Neural progenitor cell (in vitro differentiated cells): Measurements from ENCODE around the gene DDX5. TPM values are rescaled to one million over a fixed set of nuclear protein-coding genes. Genes with fewer than 3 reads are reported as not detected.

ENCODE experiments used
- DNase-seq: peaks from one replicate; pipeline ENCODE4 v3.0.0-alpha.2; 2016; ENCODE audit warnings: low spot score
- H2AFZ ChIP-seq: fragments of 200-600 bp; sonication (generic); replicated peaks from 2 replicates; pipeline ENCODE4 v1.6.1; 2016; ENCODE audit warnings: antibody characterized with exemption
- H3F3A ChIP-seq: fragments of 200-600 bp; sonication (generic); 2 replicates; pipeline ENCODE4 v1.6.1; 2016; ENCODE audit warnings: antibody characterized with exemption, low read depth
- H3K27ac ChIP-seq: fragments of 200-600 bp; sonication (generic); 2 replicates; pipeline ENCODE4 v1.5.1; 2016; ENCODE audit warnings: mild to moderate bottlenecking
- H3K27me3 ChIP-seq: fragments of 200-600 bp; sonication (generic); 2 replicates; pipeline ENCODE4 v1.6.1; 2016; ENCODE audit warnings: mild to moderate bottlenecking, moderate library complexity
- H3K36me3 ChIP-seq: fragments of 200-600 bp; sonication (generic); 2 replicates; pipeline ENCODE4 v1.5.1; 2016
- H3K4me1 ChIP-seq: fragments of 200-600 bp; sonication (generic); 2 replicates; pipeline ENCODE4 v1.6.1; 2016; ENCODE audit warnings: mixed run types
- H3K4me2 ChIP-seq: fragments of 200-600 bp; sonication (generic); 2 replicates; pipeline ENCODE4 v1.6.1; 2016
- H3K4me3 ChIP-seq: fragments of 200-600 bp; sonication (generic); 2 replicates; pipeline ENCODE4 v1.5.1; 2016
- H3K79me2 ChIP-seq: fragments of 200-600 bp; sonication (generic); 2 replicates; pipeline ENCODE4 v1.6.1; 2016; ENCODE audit warnings: low read depth
- H3K9ac ChIP-seq: fragments of 200-600 bp; sonication (generic); 2 replicates; pipeline ENCODE4 v1.6.1; 2016
- H3K9me3 ChIP-seq: fragments of 200-600 bp; sonication (generic); 2 replicates; pipeline ENCODE4 v1.5.1; 2016; ENCODE audit warnings: low read depth
- H4K20me1 ChIP-seq: fragments of 200-600 bp; sonication (generic); 2 replicates; pipeline ENCODE4 v1.6.1; 2016; ENCODE audit warnings: low read depth
- H3K27ac Mint-ChIP-seq: 3 replicates; pipeline ENCODE4 v1.8.0; 2021; ENCODE audit warnings: mixed read lengths
- H3K27me3 Mint-ChIP-seq: 2 replicates; pipeline ENCODE4 v1.8.0; 2022; ENCODE audit warnings: low read depth, mild to moderate bottlenecking, inconsistent platforms, moderate library complexity, mixed read lengths; ENCODE audit not compliant: insufficient read depth
- H3K36me3 Mint-ChIP-seq: 3 replicates; pipeline ENCODE4 v1.8.0; 2021; ENCODE audit warnings: mixed read lengths
- H3K4me1 Mint-ChIP-seq: 3 replicates; pipeline ENCODE4 v1.8.0; 2021; ENCODE audit warnings: mixed read lengths
- H3K4me3 Mint-ChIP-seq: 3 replicates; pipeline ENCODE4 v1.8.0; 2021; ENCODE audit warnings: mild to moderate bottlenecking, moderate library complexity, mixed read lengths
- H3K9me3 Mint-ChIP-seq: 3 replicates; pipeline ENCODE4 v1.8.0; 2020; ENCODE audit warnings: mixed read lengths
- EZH2 ChIP-seq: fragments of 200-600 bp; sonication (generic); IDR thresholded peaks from 2 replicates; pipeline ENCODE4 v1.6.1; 2017; ENCODE audit warnings: antibody characterized with exemption, mild to moderate bottlenecking, moderate library complexity
- EZH2phosphoT487 ChIP-seq: fragments of 200-600 bp; sonication (generic); IDR thresholded peaks from 2 replicates; pipeline ENCODE4 v1.6.1; 2017; ENCODE audit warnings: antibody characterized with exemption
- total RNA-seq: library from RNA; depleted of rRNA; stranded (reverse); fragments of >200 nt; gene quantifications from 2 replicates; pipeline ENCODE4 v1.2.3, GENCODE V29; 2015; ENCODE audit warnings: low replicate concordance
- TF ChIP-seq, protein P1 (sequence below): fragments of 200-600 bp; sonication (generic); IDR thresholded peaks from 2 replicates; pipeline ENCODE4 v1.5.1; 2017; ENCODE audit warnings: antibody characterized with exemption, mild to moderate bottlenecking

Gene DDX5
- total RNA-seq, 1 donor from 2014 or later, result 967 TPM

DNA sequence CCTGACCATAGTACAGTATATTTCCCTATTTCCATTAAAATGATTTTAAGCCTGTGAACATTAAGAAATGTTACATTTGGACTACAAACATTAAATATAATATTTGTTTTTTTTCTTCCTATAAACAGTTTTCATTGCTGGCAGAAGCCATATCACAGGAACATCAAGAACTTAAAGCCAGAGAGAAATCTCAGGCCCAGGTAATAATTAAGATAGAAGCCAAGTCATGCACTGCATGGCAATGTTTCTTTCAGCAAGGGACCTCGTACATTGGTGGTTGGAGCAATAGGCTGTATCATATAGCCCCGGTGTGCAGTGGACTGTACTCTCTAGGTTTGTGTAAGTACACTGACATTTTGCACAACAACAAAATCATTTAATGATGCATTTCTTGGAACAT lies 30.8 kb upstream of the DDX5 start:
- no peaks in the 10 kb centered on the region for H3K9me3 Mint-ChIP-seq
- H3K27me3 Mint-ChIP-seq, result peaks cover 2% of the 10 kb centered on the region
- H3K36me3 Mint-ChIP-seq, result peaks cover 31% of the 10 kb centered on the region
- no peaks in the 10 kb centered on the region for H3K4me1 ChIP-seq
- H3K79me2 ChIP-seq, result no peaks in the 10 kb centered on the region
- H3K36me3 ChIP-seq, result peaks cover 7% of the 10 kb centered on the region
- no peak overlapping the region for H3K4me3 ChIP-seq
- H3K4me1 Mint-ChIP-seq, result no peaks in the 10 kb centered on the region
- no peak overlapping the region for H3K9ac ChIP-seq
- H3K27ac ChIP-seq, result no peak overlapping the region
- no peak overlapping the region for H3K4me3 Mint-ChIP-seq
- no peaks in the 10 kb centered on the region for H3K9me3 ChIP-seq
- H3F3A ChIP-seq, result peaks cover 2% of the 10 kb centered on the region
- H3K27me3 ChIP-seq, result no peaks in the 10 kb centered on the region
- no peaks in the 10 kb centered on the region for H4K20me1 ChIP-seq
- DNase-seq, result no peak
- no peak overlapping the region for H3K4me2 ChIP-seq
- H3K27ac Mint-ChIP-seq, result no peak overlapping the region
- TF ChIP-seq EZH2phosphoT487, result no peak
- no peak for TF ChIP-seq EZH2
- TF ChIP-seq, protein P1, sequence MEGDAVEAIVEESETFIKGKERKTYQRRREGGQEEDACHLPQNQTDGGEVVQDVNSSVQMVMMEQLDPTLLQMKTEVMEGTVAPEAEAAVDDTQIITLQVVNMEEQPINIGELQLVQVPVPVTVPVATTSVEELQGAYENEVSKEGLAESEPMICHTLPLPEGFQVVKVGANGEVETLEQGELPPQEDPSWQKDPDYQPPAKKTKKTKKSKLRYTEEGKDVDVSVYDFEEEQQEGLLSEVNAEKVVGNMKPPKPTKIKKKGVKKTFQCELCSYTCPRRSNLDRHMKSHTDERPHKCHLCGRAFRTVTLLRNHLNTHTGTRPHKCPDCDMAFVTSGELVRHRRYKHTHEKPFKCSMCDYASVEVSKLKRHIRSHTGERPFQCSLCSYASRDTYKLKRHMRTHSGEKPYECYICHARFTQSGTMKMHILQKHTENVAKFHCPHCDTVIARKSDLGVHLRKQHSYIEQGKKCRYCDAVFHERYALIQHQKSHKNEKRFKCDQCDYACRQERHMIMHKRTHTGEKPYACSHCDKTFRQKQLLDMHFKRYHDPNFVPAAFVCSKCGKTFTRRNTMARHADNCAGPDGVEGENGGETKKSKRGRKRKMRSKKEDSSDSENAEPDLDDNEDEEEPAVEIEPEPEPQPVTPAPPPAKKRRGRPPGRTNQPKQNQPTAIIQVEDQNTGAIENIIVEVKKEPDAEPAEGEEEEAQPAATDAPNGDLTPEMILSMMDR, result no peak
- H2AFZ ChIP-seq, result no peak overlapping the region

DNA sequence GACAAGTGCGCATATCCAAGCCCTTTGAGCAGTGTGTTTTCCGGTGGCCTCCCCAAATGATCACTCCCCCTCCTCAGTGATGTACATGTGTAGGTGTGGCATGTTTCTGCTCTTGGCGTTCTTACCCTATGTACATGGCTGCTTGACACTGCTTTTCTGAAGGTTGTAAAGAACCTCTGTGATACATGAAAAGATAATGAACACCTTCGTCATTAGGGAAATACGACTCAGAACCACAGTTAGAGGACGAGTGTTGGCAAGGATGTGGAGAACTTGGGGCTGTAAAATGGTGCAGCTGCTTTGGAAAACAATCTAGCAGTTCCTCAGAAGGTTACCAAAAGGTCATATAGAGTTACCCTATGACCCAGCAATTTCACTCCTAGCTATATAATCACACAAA lies 29.3 kb upstream of the DDX5 start:
- H3K27ac Mint-ChIP-seq, result no peak overlapping the region
- Histone ChIP-seq H3F3A (no peaks in the 10 kb centered on the region), H3K4me3 (no peak overlapping the region), H3K4me2 (no peak overlapping the region), H3K27ac (no peak overlapping the region), H3K27me3 (no peaks in the 10 kb centered on the region), H3K79me2 (no peaks in the 10 kb centered on the region), H3K4me1 (no peaks in the 10 kb centered on the region), H3K36me3 (peaks cover 13% of the 10 kb centered on the region), H3K9ac (no peak overlapping the region), H3K9me3 (no peaks in the 10 kb centered on the region), H4K20me1 (no peaks in the 10 kb centered on the region), H2AFZ (no peak overlapping the region)
- no peak for DNase-seq
- peaks cover 31% of the 10 kb centered on the region for H3K36me3 Mint-ChIP-seq
- H3K9me3 Mint-ChIP-seq, result no peaks in the 10 kb centered on the region
- peaks cover 2% of the 10 kb centered on the region for H3K27me3 Mint-ChIP-seq
- no peaks in the 10 kb centered on the region for H3K4me1 Mint-ChIP-seq
- TF ChIP-seq EZH2phosphoT487 (no peak), EZH2 (no peak)
- TF ChIP-seq, protein P1, result no peak
- no peak overlapping the region for H3K4me3 Mint-ChIP-seq

DNA sequence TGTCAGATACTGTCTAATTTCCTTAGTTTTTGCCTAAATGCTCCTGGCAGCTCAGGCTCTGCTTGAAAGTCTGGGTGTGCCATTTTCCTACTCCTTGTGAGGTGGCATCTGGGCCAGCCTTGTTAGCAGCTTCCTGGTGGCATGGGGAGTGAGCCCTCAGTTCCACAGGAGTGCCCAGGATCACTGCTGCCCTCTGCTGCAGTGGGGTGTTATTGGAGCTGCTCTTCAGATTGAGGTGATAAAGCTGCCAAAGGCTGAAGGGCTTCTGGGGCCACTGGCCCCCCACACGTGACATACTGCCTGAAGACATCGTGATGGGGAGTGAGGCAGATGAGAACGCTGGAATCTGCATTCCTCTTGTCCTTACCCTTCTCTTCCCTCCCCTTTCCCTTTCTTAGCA lies 28.1 kb upstream of the DDX5 start:
- Histone ChIP-seq H3K4me2 (no peak overlapping the region), H3K9me3 (no peaks in the 10 kb centered on the region), H3K36me3 (peaks cover 18% of the 10 kb centered on the region), H2AFZ (no peak overlapping the region), H3K9ac (no peak overlapping the region), H3K4me1 (no peaks in the 10 kb centered on the region), H3K4me3 (no peak overlapping the region), H3K27me3 (no peaks in the 10 kb centered on the region), H3K27ac (no peak overlapping the region), H3F3A (no peaks in the 10 kb centered on the region), H4K20me1 (no peaks in the 10 kb centered on the region), H3K79me2 (no peaks in the 10 kb centered on the region)
- Mint-ChIP-seq H3K27ac (no peak overlapping the region), H3K27me3 (peaks cover 2% of the 10 kb centered on the region), H3K4me3 (no peak overlapping the region), H3K36me3 (peaks cover 37% of the 10 kb centered on the region), H3K9me3 (no peaks in the 10 kb centered on the region), H3K4me1 (no peaks in the 10 kb centered on the region)
- TF ChIP-seq EZH2, result no peak
- no peak for TF ChIP-seq EZH2phosphoT487
- TF ChIP-seq, protein P1, result no peak
- no peak for DNase-seq

- Histone ChIP-seq H3K36me3 (peaks cover 22% of the 10 kb centered on the region), H3K4me2 (no peak overlapping the region), H3K9ac (no peak overlapping the region), H3K27ac (no peak overlapping the region), H3K4me1 (no peaks in the 10 kb centered on the region), H2AFZ (no peak overlapping the region), H3F3A (no peaks in the 10 kb centered on the region), H3K9me3 (no peaks in the 10 kb centered on the region), H4K20me1 (no peaks in the 10 kb centered on the region), H3K4me3 (no peak overlapping the region), H3K79me2 (no peaks in the 10 kb centered on the region), H3K27me3 (no peaks in the 10 kb centered on the region)
- Mint-ChIP-seq H3K4me1 (no peaks in the 10 kb centered on the region), H3K9me3 (no peaks in the 10 kb centered on the region), H3K4me3 (no peak overlapping the region), H3K36me3 (peaks cover 37% of the 10 kb centered on the region), H3K27ac (no peak overlapping the region), H3K27me3 (peaks cover 2% of the 10 kb centered on the region)
- no peak for TF ChIP-seq EZH2
- TF ChIP-seq, protein P1, result no peak
- no peak for TF ChIP-seq EZH2phosphoT487
- no peak for DNase-seq
Observed at GRCh38 chr17:64533784-64534183, 27.7 kb upstream of the DDX5 start.
